Fibroblast of lung (primary cell): ENCODE results near the gene KRTAP17-1.

ENCODE experiments used
- CTCF ChIP-seq, 2 donors: IDR thresholded peaks in 1 of 2; conservative IDR thresholded peaks in 1 of 2; 1 replicate in 1 of 2; 2 replicates in 1 of 2; pipeline ENCODE4 v1.5.1; 2011 to 2012; ENCODE audit warnings: low read length in 2 of 2, control low read depth in 1 of 2, inconsistent platforms in 1 of 2, low read depth in 1 of 2, mild to moderate bottlenecking in 1 of 2
- EZH2 ChIP-seq: IDR thresholded peaks from 2 replicates; pipeline ENCODE4 v1.5.1; 2012; ENCODE audit warnings: low read length, control low read depth, mild to moderate bottlenecking; ENCODE audit errors: missing control alignments

- TF ChIP-seq CTCF (conservative IDR thresholded peaks at IDR 0.05 in 1 of 2, IDR thresholded peaks at IDR 0.05 in 1 of 2; ENCODE audit: low read depth in 1 of 2, low read length in 2 of 2): no peak
- no peak for TF ChIP-seq EZH2
Observed at GRCh38 chr17:41322903-41323895, 7.7 kb upstream of the KRTAP17-1 start.
